T-helper 22 cell (primary cell): ENCODE results near the gene MICB.
"Not testable (repeated sequence)": the region's sequence is repeated elsewhere in the genome, so short reads cannot be mapped to it uniquely, and the experiment has no call there.

Source experiments
- DNase-seq: peaks from one replicate; pipeline ENCODE4 v3.0.0-alpha.2; 2020; ENCODE audit warnings: low read depth

MICB gene

DNA sequence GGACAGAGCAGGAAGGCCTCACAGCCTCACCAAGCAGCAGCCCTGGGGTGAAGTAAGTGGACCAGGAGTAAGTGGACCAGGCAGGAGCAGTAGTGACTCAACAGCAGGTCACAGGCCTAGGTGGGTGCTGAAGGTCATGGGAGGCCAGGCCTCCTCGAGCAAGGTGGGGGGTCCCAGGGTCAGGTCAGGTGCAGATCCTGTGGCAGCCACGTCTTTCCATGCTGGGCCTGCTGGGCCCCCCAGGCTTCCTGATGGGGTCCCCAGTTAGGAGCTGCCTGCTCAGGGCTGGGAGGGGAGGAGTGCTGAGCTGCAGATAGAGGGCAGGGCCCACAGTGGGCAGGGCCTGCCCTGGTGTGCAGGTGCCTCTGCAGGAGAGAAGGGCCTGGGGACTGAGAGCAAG, 11.1 kb downstream of the MICB start:
- DNase-seq: not testable (repeated sequence)

DNA sequence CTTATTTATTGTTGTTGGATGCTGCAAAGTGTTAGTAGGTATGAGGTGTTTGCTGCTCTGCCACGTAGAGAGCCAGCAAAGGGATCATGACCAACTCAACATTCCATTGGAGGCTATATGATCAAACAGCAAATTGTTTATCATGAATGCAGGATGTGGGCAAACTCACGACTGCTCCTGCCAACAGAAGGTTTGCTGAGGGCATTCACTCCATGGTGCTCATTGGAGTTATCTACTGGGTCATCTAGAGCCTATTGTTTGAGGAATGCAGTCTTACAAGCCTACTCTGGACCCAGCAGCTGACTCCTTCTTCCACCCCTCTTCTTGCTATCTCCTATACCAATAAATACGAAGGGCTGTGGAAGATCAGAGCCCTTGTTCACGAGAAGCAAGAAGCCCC, 12.1 kb downstream of the MICB start:
- no peak for DNase-seq

DNA sequence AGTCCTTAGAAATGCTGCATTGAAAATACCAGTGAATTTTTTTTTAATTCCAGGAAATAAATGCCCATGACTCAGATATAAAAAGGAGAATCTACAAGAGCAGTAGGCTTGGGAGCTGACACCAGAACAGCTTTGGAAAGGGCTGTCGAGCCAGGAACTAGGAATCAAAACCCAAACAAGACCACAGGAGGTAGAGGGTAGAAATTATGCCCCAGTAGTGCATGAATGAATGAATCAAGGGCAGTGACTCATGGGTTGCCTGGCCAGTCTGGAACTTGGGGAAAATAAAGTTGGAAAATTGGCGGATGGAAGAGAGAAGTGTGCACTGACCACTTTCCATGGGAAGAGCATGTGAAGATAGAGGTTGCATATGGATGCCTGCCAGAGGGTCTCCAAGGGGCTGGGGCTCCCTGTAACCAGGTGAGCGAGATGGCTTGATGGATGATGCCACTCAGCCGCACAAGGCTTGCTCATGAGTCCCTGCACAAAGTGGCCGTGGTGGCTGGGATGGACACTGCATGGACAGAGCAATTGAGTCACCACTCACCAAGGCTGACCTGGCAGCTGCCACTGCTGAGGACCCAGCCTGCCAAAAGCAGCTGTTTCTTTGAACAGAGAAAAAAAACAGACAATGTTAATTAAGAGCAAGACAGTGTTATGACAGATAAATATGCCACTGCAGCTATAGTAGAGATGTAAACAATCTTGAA, 15.7 kb downstream of the MICB start:
- no peak for DNase-seq

DNA sequence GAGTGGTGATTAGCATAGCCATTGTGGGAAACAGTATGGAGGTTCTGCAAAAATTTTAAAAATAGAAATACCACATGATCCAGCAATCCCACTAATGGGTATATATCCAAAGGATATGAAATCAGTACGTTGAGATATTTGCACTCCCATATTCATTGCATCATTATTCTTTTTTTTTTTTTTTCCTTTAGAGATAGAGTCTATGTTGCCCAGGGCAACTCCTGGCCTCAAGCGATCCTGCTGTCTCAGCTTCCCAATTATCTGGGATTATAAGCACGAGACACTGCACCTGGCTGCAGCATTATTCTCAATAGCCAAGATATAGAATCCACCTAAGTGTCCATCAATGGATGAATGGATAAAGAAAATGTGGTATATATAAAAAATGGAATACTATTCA, 23.9 kb downstream of the MICB start:
- DNase-seq: no peak

DNA sequence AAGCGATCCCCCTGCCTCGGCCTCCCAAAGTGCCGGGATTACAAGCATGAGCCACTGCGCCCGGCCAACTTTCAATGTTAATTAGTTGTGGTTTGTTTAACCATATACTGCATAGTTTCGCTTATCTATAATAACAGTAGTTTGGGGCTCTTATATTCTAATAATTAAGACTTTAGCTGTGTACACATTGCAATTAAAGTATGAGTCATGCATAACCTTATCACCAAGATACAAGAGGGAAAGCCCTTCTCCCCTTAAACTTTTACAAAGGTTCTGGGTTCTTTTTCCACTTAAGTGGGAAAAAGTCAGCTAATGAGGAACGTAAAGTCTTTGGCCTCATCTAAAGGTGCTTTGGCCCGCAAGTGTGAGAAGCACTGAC, 27.6 kb downstream of the MICB start:
- no peak for DNase-seq

DNA sequence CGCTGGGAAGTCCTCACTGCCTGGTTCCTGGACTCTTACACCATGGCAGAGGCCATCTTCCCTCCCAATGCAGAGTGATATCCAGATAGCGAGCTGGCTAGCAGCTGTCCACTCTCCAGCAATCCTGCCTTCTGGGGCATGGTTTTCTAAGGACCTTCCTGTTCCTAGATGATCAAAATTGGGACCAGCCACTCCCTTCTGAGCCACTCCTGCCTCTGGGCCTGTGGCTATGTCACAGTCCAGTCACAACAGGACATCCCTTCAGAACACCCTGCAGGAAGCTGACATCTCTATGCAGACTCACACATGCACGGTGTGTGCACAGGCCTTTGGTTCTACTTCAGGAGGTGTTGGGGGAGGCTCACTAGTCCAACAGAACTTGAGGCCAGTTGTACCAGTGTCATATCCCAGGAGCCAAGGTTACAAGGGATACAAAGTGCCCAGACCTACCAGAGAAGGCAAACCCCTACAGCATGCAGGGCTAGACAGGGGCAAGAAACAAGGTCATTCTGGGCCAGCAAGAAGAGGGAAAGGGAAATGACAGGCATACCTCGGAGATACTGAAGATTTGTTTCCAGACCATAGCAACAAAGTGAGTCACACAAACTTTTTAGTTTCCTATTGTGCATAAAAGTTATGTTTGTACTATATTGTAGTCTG, 28.1 kb downstream of the MICB start:
- DNase-seq: no peak

DNA sequence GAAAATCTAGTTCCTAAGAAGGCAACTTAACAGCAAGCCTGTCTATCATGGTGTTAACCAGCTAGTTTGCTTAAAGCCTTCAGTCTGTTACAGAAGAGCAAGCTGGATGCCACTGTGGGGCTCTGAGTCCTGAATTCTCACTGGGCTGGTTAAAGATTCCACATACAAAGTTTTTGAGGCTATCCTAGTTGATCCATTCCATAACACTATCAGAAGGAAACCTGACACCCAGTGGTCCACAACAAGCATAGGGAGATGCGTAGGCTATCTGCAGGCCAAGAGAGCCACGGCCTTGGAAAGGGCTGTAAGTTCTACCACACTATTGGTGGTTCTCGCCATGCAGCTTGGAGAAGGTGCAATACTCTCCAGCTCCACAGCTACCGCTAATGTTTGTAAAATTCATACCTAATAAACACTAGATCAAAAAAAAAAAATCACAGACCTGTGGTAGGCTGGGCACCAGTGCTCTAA, 30.4 kb downstream of the MICB start:
- DNase-seq: no peak

DNA sequence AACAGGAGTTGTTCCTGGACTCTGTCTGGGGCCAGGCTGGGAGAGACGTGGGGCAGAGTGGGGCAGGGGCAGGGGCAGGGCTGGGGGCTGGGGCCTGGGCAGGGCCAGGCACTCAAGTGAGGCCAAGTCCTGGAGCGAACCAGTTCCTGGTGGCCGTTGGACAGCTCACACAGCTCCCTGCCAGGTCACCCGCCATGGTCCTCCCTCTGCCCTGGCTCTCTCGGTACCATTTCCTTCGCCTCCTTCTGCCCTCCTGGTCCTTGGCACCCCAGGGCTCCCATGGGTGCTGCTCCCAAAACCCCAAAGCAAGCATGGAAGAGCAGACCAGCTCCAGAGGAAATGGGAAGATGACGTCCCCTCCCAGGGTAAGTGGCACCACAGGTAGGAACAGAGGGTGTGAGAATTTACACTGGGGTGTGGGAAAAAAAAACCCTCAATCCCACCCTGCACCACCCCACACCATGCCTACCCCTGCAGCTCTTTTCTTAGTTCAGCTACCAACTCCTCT, 30.9 kb downstream of the MICB start, which contains the start of gene MCCD1:
MCCD1 (plus strand) TSS at position 142 of the 508 bp plus-strand sequence; CDS start at position 195, 53 bp downstream.
- DNase-seq: no peak

DNA sequence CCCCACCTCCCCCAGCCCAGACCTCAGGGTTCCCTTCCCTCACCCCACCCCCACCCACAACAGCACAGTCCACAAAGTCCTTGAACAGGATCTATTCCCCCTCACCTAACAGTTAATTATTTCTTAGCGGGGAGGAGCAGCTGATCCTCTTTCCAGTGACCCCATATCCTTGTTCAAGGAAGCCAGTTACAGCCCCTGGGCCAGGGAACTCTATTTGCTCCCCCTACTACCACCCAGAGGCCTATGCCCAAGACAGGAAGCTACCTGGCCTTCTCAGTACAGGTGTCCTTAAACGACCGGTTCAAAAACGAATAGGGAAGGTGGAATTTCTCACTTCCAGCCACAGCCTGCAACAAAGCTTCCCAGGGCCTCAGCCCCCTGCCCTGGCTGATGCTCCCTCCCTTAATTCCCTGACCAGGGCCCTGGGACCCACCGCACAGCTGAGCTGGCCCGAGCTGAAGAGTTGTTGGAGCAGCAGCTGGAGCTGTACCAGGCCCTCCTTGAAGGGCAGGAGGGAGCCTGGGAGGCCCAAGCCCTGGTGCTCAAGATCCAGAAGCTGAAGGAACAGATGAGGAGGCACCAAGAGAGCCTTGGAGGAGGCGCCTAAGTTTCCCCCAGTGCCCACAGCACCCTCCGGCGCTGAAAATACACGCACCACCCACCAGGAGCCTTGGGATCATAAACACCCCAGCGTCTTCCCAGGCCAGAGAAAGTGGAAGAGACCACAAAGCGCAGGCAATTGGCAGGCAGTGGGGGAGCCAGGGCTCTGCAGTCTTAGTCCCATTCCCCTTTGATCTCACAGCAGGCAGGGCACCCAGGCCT, 31.6 kb downstream of the MICB start:
- no peak for DNase-seq

DNA sequence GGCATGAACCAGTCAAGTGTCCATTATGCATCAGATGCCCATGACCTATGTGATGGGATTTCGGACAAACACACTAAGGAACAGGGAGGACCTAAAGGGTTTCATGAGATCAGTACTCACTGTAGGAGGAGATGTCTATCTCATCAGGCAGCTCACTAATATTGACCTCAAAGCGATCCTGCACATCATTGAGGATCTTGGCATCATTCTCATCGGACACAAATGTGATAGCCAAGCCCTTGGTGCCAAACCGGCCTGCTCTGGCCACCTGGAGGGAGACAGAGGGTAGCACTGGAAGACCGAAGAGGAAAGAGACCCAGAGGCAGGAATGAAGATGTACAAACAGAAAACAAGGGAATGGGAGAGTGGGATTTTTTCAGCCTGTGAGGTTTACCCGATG, 32.7 kb downstream of the MICB start:
- DNase-seq: no peak

DNA sequence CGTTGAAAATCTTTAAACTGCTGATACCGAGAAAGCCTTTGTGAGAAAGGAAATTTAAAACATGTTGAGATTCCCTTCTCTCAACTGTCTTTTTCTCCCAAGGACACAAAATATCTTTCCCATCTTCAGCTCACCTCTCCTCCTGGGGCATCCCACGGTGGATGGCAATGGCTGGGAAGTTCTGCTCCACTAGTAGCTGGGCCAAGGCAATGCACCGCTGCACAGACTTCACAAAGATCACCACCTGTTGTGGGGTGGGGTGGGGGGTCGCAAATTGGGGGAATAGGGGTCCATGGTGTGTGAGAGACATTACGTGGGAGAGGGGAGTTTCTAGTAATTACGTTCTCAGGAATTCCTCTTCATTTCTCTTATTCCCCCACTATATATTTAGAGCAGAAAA, 33.2 kb downstream of the MICB start:
- DNase-seq: no peak

DNA sequence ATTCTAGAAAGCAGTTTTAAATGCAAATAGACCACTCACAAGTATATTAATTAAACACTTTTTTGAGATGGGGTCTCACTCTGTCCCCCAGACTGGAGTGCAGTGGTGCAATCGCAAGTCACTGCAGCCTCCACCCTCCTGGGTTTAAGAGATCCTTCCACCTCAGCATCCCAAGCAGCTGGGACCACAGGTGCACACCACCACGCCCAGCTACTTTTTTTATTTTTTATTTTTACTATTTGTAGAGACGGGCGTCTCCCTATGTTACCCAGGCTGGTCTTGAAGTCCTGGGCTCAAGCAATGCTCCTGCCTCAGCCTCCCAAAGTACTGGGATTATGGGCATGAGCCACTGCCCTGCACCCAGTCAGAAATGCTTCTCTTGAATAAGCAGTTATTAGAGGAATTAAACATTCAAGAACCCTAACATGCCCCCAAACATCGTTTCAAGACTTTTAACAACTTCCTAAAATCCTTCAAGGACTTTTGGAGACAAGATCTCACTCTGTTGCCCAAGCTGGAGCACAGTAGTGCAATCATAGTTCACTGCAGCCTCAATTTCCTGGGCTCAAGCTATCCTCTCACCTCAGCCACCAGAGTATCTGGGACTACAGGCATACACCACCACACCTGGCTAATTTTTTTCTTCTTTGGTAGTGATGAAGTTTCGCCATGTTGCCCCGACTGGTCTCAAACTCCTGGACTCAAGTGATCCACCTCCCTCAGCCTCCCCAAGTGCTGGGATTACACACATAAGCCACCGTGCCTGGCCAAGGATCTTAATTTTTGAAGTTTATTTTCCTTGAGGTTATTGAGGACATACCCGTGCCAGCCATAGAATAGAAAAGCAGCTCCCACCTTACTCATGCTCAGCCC, 34.1 kb downstream of the MICB start:
- no peak for DNase-seq

DNA sequence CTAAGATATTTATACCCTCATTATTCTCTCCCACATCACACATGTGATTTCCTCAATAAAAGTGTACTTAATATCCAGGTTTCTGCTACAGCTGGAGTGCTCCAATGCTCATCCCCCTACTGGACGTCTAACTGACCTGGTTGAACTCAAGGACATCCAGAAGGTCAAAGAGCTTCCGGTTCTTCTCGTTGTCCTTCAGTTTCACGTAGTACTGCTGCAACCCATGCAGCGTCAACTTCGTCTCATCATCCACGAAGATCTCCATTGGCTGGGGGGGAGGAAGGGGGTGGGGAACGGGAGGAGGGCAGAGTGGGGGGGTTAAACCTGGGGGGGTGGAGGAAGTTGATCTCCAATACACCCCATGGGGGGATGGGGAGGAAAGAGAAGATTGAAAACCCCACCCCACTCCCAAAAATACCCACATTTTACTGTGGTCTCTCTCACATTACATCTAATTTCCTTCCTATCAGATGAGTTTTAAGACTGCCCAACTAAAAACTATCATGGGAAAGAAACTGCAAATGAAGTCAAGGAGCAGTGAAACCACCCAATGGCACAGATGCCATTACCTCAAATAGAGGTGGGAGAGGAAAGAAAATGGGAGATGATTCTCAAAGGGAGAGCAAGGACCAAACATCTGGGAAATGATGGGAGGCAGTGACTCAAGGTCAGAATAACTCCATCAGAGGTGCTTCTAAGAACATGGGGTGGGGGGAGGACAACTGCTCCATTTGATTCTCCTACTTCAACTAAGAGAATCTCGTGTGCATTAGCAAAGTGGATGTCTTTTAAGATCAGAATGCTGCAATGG, 34.9 kb downstream of the MICB start:
- no peak for DNase-seq

DNA sequence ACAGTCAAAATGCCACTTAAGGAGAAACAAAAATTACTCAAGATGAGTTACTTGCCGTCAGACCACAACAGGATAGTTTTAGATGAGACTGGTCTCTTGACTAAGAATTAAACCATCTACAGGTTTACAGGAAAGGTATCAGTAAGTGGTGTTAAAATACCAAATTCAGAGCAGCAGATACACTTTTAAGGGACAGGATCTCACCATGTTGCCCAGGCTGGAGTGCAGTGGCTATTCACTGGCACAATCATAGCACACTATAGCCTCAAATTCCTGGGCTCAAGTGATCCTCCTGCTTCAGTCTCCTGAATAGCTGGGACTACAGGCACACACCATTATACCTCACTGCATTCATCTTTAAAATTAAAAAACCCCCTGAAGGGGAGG, 35.5 kb downstream of the MICB start:
- DNase-seq: no peak

DNA sequence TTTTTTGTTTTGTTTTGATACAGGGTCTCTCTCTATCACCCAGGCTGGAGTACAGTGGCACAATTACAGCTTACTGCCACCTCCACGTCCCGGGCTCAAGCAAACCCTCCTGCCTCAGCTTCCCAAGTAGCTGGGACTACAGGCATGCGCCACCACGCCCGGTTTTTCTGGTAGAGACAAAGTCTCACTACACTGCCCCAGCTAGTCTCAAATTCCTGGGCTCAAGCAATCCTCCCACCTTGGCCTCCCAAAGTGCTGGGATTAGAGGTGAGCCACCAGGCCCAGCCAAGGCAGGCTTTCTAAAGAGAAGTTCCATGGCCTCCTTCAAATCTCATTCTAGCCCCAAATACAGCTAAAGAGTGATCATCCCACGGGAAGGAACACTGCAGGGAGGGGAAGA, 36.1 kb downstream of the MICB start:
- DNase-seq: no peak

DNA sequence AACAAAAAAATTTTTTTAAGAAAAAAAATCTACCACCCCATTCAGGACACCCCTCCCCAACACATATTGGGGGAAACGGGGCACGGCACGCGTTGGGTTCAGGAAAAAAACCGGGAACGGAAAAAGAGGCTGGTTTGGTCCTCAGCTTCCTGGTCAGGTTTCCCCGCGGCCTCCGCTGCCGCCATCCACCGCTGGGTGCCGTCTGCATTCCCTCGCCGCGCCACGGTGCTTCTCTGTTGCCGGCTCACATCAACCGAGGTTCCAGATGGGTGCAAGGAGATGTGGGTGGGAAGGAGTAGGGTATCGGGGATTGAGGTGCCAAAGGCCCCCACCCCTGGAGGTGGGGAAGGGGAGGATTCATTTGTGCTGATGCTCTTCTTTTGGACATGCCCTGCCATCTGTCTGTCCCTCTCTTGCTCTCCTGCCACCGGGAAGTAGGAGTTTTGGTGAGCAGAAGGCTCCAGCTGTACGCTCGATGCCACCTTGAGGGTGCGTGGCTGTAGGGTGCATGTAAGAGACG, 36.6 kb downstream of the MICB start:
- DNase-seq: no peak

DNA sequence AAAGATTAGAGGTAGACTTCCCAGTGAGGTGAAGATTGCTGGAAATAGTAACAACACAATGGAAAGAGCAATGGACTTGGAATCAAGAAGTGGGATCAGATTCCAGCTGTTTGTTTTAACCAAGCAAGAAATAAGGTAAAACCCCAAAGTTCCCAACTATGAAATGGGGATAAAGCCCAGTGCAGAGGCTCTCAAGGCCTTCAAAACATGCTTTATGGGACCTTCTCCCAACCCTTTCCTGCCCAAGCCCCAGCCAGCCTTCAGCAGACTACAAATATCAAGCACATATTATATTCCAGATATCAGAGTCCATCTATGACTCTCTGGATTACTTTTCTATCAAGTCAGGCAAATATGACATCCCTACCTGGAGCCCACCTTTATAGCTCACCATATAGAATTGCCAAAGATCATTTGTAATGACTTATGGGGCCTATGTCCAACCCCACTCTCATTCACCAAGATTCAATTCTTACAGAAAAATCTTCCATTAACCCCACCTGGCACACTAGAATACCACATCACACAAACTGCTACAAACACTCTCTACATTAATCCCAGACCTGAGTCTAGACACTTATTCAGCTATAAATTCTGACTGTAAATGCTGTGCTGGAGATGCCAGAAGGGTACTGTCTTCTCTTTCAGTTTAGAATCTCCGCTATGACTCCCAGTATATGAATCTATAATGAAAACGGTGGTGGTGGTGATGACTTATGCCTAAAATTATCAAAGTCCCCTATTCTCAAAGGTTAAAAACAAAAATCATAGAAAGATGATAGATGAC, 37.8 kb downstream of the MICB start:
- no peak for DNase-seq

DNA sequence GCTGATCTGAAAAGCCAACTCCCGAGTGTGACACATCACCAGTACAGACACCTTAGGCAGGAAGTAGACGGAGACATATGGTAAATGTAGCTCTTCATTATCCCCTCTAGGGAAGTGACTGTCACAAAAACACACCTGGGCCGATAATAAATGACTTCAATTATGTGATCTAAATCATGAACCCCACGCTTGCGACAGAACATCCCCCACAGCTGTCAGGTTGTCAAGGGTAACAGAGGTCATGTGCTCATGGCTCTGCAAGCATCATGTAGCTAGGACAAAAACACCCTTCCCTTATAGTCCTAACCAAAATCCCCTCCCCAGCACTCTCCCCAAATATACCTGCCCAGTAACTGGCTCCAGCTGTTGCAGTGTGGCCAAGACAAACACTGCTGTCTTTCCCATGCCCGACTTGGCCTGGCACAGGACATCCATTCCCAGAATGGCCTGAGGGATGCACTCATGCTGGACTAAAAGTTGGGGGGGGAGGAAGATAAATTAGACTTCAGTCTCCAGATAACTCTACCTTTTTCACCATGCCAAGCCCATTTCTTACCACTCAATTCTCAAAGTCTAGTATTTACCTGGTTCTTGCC, 41.0 kb downstream of the MICB start:
- no peak for DNase-seq

DNA sequence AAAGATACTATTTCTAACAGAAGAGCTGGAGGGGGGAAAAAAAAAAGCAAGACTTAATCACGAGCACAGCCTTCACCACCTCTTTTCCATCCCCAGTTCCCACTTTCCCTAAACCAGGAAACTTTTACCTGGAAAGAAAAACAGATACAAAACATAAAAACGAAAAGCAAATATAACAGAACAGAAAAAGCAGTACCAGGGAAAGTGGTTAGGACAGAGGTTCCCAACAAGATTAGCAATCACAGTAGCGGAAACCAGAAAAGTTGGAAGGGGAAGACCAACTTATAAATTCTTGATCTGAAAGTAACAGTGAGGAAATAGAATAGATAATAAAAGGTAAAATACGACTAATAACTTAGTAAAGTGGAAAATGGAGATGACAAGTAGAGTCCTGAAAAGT, 42.7 kb downstream of the MICB start:
- DNase-seq: no peak
